GM18858 (cell line): ENCODE results near the gene SLC29A3.

Source experiments
- ATAC-seq: cut with Tn5 transposase; IDR thresholded peaks from one replicate; pipeline ENCODE4 v1.9.1; 2021; ENCODE audit not compliant: unreplicated experiment

The SLC29A3 gene

GRCh38 chr10:71299071-71299785 lies 19.8 kb upstream of the SLC29A3 start:
- no peak for ATAC-seq

DNA sequence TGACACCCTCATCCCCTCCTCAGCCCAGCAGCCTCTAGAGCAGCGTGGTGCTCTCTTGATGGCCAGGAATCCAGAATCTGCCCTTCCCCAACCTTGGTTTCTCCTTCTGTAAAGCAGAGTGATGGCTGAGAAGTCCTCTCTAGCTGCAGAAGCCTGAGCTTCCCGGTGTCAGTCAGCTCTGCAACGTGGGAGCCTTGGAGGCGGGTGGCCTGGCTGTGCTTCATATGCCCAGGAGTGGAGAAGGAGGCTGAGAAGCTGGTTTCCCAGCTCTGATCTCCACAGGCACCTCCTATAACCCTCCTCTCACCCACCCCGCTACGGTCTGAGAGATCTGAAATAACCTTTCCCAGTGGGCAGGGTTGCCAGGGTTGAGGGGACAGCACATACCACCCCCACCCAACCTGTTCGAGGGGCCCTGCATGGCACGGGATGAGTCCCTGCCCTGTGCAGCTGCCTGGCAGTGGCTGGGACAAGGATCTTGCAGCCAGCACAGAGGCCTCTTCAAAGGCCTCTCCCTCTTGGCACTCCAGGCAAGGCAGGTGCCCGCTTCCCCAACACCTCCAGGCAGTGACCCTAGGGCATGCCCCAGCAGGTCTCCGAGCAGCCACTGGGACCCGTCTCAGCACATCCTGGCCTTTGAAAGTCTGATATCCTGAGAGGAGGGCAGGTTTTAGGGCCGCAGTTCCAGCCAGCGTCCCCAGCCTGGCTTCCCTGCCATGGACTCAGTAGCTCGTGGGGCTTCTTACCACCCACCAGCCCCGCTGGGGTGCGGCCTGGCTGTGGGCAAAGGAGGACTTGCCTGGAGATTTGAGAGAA lies 18.3 kb upstream of the SLC29A3 start:
- no peak for ATAC-seq

DNA sequence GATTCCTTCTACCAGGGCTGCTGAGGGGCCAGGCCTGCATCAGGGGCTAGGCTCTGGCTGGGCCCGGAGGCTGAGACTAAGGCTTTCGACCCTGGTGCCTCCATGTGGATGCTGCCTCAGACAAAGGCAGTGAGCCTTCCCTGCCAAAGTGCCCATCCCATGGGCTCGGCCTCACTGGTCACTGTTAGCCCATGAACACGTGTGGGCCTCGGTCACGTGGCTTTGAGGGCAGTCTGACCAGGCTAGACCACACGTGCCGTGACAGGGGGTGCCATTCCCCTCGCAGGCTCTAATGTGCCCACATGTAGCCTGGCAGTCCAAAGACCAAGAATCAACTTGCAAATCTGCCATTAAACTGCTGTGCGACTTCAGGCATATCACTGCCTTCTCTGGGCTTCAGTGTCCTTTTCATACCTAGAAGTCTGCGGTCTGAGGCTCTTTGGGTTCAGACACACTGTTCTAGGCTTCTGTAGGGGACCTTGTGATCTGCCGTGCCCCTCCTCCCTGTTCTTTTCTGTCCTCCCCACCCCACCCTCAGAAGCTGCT lies 17.6 kb upstream of the SLC29A3 start:
- no peak for ATAC-seq

DNA sequence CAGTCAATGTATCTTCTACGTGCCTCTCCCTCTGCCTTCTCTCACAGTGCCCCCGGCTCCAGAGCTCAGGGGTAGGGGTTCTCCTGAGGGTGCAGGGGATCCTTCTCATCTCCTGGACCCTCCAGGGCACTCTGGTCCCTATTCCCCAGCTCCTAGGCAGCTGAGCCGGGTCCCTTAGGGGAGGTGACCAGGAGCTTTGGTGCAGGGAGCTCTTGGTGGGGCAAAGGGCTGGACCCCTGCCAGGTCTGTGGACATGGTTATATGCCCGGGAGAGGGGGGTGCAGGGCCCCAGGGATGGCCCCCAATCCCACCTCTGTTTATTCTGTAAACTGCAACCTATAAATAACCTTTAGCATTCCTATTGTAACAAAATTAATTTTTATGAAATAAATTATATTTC lies 16.6 kb upstream of the SLC29A3 start:
- no peak for ATAC-seq

GRCh38 chr10:71302874-71303568 lies 16.0 kb upstream of the SLC29A3 start:
- ATAC-seq, result no peak

DNA sequence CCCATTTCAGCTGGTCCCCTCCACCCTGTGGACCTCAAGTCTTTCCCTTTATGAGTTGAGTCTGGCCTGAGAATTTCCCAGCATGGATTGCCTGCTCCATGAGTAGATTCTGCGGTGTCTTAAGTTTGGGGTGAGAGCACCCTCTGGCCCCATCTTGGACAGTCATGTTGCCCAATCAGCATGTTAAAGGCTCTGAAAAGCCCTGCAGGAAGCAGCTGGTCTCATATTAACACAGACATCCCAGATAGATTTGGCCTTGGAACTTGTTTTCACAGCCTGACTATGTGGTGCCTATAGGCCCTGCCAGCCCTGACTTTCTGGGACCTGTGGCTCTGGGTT lies 15.5 kb upstream of the SLC29A3 start:
- ATAC-seq, result no peak

DNA sequence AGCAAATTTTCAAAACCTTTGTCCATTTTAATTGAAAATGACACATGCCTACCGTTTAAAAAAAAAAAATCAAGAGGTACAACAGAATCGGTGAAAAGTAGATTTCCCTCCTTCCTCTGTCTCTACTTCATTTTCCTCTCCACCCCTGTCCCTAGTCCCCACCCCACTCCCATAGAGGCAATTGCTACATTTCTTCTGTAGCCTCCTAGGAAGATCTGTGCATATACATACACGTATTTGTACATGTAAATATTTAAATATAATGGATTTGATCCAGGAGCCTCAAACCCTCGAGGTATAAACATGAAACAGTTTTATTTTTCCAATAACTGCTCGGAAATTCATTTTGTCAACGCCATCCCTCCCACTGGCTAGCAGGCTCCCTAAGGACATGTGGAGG lies 14.1 kb upstream of the SLC29A3 start:
- ATAC-seq, result no peak

- no peak for ATAC-seq
Observed at GRCh38 chr10:71306979-71307378, 12.1 kb upstream of the SLC29A3 start.

DNA sequence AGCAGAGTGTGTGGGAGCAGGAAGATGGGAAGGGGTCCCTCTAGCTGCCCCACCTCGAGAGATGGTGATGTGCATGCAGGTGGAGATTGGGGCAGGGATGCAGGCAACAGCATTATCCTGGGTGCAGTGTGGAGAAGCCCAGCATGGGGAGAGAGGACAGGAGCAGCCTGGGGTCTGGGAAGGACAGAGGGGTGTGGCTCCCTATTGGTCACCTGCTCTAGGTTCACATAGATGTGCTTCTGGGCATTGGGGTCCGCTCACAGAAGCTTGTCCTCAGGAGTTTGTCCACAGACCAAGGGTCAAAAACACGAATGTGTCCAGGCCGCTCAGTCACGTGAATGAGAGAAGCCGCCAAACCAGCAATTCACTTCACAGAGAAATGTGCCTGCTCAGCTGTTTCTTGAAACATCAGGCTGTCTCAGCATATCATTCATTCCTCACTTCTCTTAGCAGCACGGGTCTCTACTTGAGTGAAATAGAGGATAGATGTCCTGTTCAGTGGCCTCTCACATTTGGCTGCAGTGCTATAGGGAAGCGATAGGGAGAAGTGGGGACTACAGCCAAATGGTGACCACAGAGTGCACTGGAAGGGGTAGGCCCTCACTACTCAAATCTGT lies 11.5 kb upstream of the SLC29A3 start:
- ATAC-seq, result no peak

DNA sequence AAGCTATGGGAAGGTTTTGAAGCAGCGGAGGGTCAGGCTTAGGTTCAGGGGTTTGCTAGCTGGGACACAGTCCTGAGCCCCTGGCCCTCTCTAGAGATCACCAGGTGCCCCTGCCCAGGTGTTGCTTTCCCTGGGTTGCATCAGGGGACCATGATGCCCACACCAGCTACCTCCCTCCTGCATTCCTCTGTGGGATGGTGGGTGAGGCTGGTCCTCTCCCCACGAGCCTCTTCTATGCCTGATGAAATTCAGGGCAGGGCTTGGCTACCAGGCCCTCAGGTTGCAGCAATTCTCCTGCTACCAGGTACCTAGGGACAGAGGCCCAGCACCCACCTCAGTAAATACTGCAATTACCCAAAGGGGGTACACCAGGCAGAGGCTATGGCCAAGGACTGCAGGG lies 10.8 kb upstream of the SLC29A3 start:
- ATAC-seq, result no peak

- ATAC-seq, result no peak
Observed at GRCh38 chr10:71308985-71309384, 10.1 kb upstream of the SLC29A3 start.

DNA sequence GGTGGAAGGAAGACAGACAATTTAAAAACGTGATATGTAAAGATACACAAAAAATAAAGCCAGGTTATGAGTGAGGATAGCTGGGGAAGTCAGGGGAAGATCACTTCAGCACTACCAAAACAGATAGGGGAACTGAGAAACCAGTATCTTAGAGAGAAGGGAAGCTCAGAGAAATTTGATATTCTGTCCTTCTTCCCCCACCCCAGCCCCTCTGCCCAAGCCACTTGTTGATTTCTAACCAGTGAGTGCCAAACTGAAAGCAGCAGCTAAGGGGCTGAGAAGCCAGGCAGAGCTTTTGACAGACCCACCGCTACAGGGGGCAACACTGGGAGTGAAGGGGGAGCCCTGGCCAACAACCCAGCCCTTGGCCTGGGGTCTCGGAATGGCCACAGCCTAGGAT lies 9.1 kb upstream of the SLC29A3 start:
- ATAC-seq, result no peak

DNA sequence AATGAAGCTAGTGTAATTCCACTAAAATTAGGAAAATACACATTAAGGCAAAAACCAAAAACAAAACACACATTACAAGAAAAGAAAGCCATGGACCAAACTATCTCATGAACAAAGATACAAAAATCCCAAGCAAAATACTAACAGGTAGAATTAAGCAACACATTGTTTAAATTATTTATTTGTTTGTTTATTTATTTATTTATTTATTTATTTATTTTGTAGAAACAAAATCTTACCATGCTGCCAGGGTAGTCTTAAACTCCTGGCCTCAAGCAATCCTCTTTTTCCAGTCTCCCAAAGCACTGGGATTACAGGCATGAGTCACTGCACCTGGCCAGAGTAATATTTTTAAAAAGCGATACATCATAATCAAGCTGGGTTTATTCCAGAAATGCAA lies 6.8 kb upstream of the SLC29A3 start:
- no peak for ATAC-seq

DNA sequence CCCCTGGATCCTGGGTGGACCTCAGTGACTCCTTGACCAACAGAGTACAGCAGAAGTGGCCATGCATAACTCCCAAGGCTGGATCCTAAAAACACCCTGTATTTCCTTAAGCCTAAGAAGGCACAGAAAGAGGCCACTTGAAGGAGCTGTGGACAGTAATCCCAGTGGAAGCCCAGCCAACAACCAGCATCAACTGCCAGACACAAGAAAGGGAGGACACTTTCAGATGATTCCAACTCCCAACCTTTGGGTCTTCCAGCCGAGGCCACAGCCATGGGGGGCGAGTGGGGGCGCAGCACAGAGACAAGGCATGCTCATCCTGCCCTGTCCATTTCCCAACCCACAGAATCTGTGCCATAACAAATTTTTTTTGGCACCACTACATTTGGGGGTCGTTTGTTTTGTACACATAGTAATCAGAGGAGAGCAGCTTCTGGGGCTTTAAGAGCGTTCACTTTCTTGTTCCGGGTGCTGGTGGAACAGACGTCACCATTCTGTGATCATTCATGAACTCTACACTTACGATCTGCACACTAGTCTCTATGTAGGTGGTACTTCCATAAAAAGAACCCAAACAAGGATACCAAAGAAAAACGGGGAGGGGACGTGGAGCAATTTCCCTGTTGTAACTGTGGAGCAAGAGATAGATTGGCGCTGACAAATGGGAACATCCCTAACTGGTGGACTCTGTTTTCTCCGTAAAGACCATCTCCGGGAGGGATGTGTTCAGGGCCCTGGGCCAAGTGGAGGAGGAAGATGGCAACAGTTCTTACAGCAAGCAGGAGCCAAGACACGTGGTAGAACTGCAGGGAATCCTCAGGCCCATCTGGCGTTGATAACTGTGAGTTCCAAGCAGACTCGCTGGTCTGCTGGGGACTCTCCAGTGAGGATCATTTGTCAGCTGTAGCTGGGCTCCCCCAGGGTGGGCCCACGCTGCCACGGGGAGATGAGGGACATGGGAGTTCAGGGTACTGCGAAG lies 6.0 kb upstream of the SLC29A3 start:
- ATAC-seq, result no peak

DNA sequence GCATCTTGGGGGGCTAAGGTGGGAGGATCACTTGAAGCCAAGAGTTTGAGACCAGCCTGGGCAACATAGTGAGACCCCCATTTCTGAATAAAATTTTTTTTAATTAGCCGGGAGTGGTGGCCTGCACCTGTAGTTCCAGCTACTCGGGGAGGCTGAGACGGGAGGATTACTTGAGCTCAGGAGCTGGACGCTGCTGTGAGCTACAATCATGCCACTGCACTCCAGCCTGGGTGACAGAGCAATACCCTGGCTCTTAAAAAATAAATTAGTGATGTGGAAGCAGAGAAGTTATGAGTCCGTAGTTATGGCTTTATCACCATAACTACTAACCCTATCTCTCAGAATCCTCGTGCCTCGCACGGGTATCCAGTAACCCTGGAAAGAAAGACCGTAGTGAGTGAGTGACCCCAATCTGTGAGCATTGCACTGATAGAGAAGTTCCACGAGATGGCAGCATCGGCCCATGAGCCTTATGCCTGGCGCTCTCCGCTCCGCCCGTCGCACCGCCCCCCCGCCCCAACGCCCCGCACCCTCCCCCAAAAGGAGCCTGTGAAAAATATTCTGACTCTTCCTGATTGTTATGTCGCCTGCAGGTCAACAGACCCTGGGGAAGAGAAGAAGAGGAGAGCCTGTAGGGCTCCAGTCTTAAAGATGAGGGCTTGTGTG lies 4.9 kb upstream of the SLC29A3 start:
- ATAC-seq, result no peak

DNA sequence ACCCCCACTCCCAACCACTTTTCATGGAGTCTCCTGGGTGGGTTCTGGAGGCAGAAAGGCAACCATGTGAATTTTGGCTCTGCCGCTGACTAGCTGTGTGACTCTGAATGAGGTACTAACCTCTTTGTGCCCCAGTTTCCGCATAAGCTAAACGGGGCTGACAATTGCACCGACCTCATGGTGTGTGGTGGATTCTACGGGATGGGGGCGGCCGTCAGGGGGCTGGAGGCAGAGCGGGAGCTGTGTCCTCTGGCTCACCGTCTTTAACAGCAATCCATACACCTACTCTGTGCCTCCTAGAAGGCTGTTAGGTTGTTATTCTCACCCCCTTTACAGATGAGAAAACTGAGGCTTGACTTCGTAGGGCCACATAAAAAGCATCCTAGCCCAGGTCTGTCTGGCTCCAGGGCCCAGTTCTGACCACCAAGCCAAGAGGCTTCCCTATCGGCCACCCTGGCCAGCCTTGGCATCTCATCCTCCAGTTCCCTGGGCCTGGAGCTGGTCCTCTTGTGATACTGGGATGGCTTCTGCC lies 4.3 kb upstream of the SLC29A3 start:
- ATAC-seq, result no peak

GRCh38 chr10:71316056-71316785 lies 2.8 kb upstream of the SLC29A3 start:
- no peak for ATAC-seq

GRCh38 chr10:71316786-71317160 lies 2.3 kb upstream of the SLC29A3 start:
- no peak for ATAC-seq

GRCh38 chr10:71317739-71318138 lies 1.3 kb upstream of the SLC29A3 start:
- no peak for ATAC-seq
